Activated T-helper 17 cell treated with anti-CD3 and anti-CD28 coated beads, Interleukin-2, amount 50 U/mL, for 72 hours (primary cell): Measurements from ENCODE around the gene CD300LG. TPM values are rescaled to one million over a fixed set of nuclear protein-coding genes. Genes with fewer than 3 reads are reported as not detected.

Experiments
- ATAC-seq: fragments of 150-1000 bp; cut with Tn5 transposase; replicated peaks from 2 replicates; pipeline ENCODE4 v1.10.0; 2021; ENCODE audit warnings: mild to moderate bottlenecking, moderate library complexity
- H3K27ac Mint-ChIP-seq: one replicate; pipeline ENCODE4 v1.8.0; 2022; ENCODE audit warnings: mixed read lengths
- H3K27me3 Mint-ChIP-seq: one replicate; pipeline ENCODE4 v1.8.0; 2022; ENCODE audit warnings: mixed read lengths
- H3K36me3 Mint-ChIP-seq: one replicate; pipeline ENCODE4 v1.8.0; 2022; ENCODE audit warnings: low read depth, mild to moderate bottlenecking, mixed read lengths
- H3K4me1 Mint-ChIP-seq: one replicate; pipeline ENCODE4 v1.8.0; 2022; ENCODE audit warnings: mixed read lengths
- H3K4me3 Mint-ChIP-seq: one replicate; pipeline ENCODE4 v1.8.0; 2022; ENCODE audit warnings: mild to moderate bottlenecking, mixed read lengths
- H3K9me3 Mint-ChIP-seq: one replicate; pipeline ENCODE4 v1.8.0; 2022; ENCODE audit warnings: mixed read lengths
- total RNA-seq, 2 donors: library from RNA; stranded (reverse); gene quantifications; one replicate each; pipeline ENCODE4 v1.2.3, GENCODE V29; 2022

Gene CD300LG
- total RNA-seq, 2 donors from 2014 or later: not detected

DNA sequence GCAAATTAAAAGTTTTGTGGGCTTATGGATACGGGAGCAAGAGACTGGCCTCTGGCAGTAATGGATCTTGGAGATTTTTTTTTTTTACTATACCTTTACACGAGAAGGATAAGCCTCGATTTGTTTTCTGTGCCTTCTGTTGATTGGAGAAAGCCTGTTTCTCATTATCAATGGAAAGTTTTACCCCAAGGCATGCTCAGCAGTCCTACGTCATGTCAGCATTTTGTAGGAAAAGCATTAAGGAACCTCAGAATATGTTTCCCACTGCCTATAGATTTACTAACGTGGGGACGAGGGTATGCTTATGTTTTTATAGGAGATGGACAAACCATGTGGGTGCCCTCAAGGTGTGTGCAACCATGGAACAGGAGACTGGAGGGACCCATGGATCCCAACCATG lies 26.8 kb downstream of the CD300LG start:
- Mint-ChIP-seq H3K4me3 (no peak overlapping the region), H3K27ac (no peak overlapping the region), H3K36me3 (no peaks in the 10 kb centered on the region), H3K4me1 (no peaks in the 10 kb centered on the region), H3K27me3 (peaks cover 7% of the 10 kb centered on the region), H3K9me3 (no peaks in the 10 kb centered on the region)
- no peak for ATAC-seq

- no peaks in the 10 kb centered on the region for H3K4me1 Mint-ChIP-seq
- no peak overlapping the region for H3K27ac Mint-ChIP-seq
- H3K27me3 Mint-ChIP-seq: peaks cover 7% of the 10 kb centered on the region
- no peak for ATAC-seq
- H3K4me3 Mint-ChIP-seq: no peak overlapping the region
- H3K9me3 Mint-ChIP-seq: no peaks in the 10 kb centered on the region
- no peaks in the 10 kb centered on the region for H3K36me3 Mint-ChIP-seq
Measured at GRCh38 chr17:43874293-43874692, 27.3 kb downstream of the CD300LG start.

DNA sequence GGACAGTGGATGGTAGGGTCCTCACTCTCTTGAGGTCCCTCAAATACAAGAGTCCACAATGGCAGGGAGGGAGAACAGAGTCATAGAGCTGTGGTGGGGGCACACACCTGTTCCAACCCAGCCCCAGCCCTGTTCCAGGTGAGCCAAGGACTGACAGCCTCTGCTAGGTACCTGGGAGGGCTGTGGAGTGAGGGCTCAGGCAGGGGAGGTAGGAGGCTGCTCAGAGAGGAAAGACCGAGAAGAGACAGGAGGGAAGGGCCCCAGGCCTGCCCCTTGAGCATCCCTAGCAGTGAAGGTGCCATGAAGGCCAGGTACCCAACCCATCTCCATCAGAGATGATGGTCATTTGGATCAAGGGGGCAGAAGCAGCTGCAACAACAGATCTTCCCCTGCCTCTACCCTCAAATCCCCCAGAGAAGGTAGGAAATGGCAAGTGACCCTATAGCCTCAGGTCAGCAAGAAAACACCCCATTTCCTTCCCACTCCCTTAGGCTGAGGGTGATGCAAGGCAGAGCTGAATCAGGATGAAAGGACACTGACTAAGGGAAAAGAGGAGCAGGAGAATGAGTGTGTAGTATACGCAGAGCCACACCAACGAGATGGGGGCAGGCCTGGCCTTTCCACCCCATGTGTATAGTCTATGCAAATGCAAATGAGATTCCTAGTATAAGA lies 28.6 kb downstream of the CD300LG start:
- Mint-ChIP-seq H3K4me3 (no peak overlapping the region), H3K4me1 (no peaks in the 10 kb centered on the region), H3K9me3 (no peaks in the 10 kb centered on the region), H3K27ac (no peak overlapping the region), H3K36me3 (no peaks in the 10 kb centered on the region), H3K27me3 (peaks cover 6% of the 10 kb centered on the region)
- no peak for ATAC-seq

DNA sequence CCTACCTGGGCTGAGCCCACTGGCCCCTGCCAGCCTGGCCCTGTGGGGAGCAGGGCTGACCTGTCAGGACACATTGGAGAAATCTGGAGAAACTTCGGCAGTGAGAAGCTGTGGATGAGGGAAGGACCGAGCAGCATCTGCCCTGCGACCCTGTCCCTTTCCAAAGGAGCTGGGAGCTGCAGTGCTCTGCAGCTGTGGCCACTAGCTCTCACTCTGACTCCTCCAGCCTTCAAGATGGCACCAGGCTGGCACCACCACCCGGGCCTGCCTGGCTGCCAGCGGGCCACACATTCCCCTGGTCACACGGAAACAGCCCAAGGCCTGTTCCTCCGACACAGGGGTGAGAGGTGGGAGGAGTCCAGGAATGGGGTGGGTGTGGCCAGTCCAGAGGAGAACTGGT lies 30.1 kb downstream of the CD300LG start:
- Mint-ChIP-seq H3K9me3 (no peaks in the 10 kb centered on the region), H3K27me3 (peaks cover 6% of the 10 kb centered on the region), H3K4me3 (no peak overlapping the region), H3K36me3 (no peaks in the 10 kb centered on the region), H3K27ac (no peak overlapping the region), H3K4me1 (no peaks in the 10 kb centered on the region)
- ATAC-seq: no peak

- Mint-ChIP-seq H3K4me3 (no peak overlapping the region), H3K27me3 (peaks cover 6% of the 10 kb centered on the region), H3K4me1 (no peaks in the 10 kb centered on the region), H3K27ac (no peak overlapping the region), H3K36me3 (no peaks in the 10 kb centered on the region), H3K9me3 (no peaks in the 10 kb centered on the region)
- ATAC-seq: no peak
Measured at GRCh38 chr17:43877451-43878155, 30.6 kb downstream of the CD300LG start.

GRCh38 chr17:43878260-43879175 lies 31.5 kb downstream of the CD300LG start:
- H3K4me1 Mint-ChIP-seq: no peaks in the 10 kb centered on the region
- no peak overlapping the region for H3K27ac Mint-ChIP-seq
- peak; percentile 90 for ATAC-seq
- H3K27me3 Mint-ChIP-seq: peaks cover 5% of the 10 kb centered on the region
- no peaks in the 10 kb centered on the region for H3K36me3 Mint-ChIP-seq
- H3K9me3 Mint-ChIP-seq: no peaks in the 10 kb centered on the region
- no peak overlapping the region for H3K4me3 Mint-ChIP-seq

GRCh38 chr17:43879723-43880419 lies 32.9 kb downstream of the CD300LG start:
- no peak for ATAC-seq
- Mint-ChIP-seq H3K27me3 (peaks cover 3% of the 10 kb centered on the region), H3K36me3 (no peaks in the 10 kb centered on the region), H3K27ac (no peak overlapping the region), H3K4me3 (no peak overlapping the region), H3K4me1 (no peaks in the 10 kb centered on the region), H3K9me3 (no peaks in the 10 kb centered on the region)

GRCh38 chr17:43880420-43880991 lies 33.5 kb downstream of the CD300LG start:
- H3K4me1 Mint-ChIP-seq: no peaks in the 10 kb centered on the region
- peaks cover 8% of the 10 kb centered on the region for H3K27me3 Mint-ChIP-seq
- no peak overlapping the region for H3K4me3 Mint-ChIP-seq
- peak; percentile 57 for ATAC-seq
- H3K27ac Mint-ChIP-seq: no peak overlapping the region
- no peaks in the 10 kb centered on the region for H3K36me3 Mint-ChIP-seq
- H3K9me3 Mint-ChIP-seq: no peaks in the 10 kb centered on the region

DNA sequence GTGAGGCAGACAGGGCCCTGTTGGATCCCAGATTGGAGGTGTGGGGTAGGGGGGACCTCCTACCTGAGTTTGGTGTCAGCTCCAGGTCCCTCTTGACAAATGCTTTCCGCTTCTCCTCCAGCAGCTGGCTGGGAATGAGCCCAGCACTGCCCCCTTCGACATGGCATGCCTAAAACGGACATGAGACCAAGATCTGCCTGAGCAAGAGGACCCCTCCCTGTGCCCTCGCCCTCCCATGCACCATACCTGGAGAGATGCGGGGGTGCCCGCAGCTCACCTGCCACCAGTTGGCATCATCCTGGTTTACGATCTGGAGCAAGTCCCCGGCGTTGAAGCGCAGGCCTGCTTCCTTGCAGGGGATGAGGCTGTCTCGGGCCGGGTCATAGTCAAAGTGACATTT lies 34.2 kb downstream of the CD300LG start:
- peaks cover 9% of the 10 kb centered on the region for H3K27me3 Mint-ChIP-seq
- no peak overlapping the region for H3K27ac Mint-ChIP-seq
- H3K4me1 Mint-ChIP-seq: no peaks in the 10 kb centered on the region
- no peaks in the 10 kb centered on the region for H3K36me3 Mint-ChIP-seq
- no peak for ATAC-seq
- no peaks in the 10 kb centered on the region for H3K9me3 Mint-ChIP-seq
- no peak overlapping the region for H3K4me3 Mint-ChIP-seq

- Mint-ChIP-seq H3K36me3 (no peaks in the 10 kb centered on the region), H3K9me3 (no peaks in the 10 kb centered on the region), H3K4me1 (no peaks in the 10 kb centered on the region), H3K27me3 (peaks cover 9% of the 10 kb centered on the region), H3K27ac (no peak overlapping the region), H3K4me3 (no peak overlapping the region)
- ATAC-seq: no peak
Measured at GRCh38 chr17:43881758-43882505, 35.0 kb downstream of the CD300LG start.

- no peaks in the 10 kb centered on the region for H3K9me3 Mint-ChIP-seq
- H3K27me3 Mint-ChIP-seq: peaks cover 9% of the 10 kb centered on the region
- ATAC-seq: no peak
- no peaks in the 10 kb centered on the region for H3K4me1 Mint-ChIP-seq
- H3K36me3 Mint-ChIP-seq: no peaks in the 10 kb centered on the region
- no peak overlapping the region for H3K27ac Mint-ChIP-seq
- H3K4me3 Mint-ChIP-seq: no peak overlapping the region
Measured at GRCh38 chr17:43882761-43883415, 35.9 kb downstream of the CD300LG start.

DNA sequence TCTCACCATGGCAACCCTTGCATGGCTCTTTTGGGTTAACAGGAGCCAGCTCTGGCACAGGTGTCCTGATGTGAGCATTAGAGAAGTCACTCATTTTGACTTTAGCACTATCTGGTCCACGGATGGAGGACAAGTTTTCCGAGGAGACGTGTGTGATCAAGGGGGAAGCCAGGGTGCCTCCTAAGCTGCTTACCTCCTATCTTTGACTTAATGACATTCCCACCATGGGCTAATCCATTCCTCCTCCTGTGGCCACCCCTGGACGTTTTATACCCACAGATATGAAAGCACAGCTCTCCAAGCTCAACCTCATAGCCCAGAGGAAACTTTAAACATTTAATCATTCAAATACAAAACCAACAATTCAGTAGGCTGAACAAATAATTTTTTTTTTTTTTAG lies 41.6 kb downstream of the CD300LG start:
- H3K36me3 Mint-ChIP-seq: no peaks in the 10 kb centered on the region
- H3K9me3 Mint-ChIP-seq: no peaks in the 10 kb centered on the region
- peaks cover 6% of the 10 kb centered on the region for H3K27me3 Mint-ChIP-seq
- no peak overlapping the region for H3K4me3 Mint-ChIP-seq
- H3K4me1 Mint-ChIP-seq: no peaks in the 10 kb centered on the region
- no peak overlapping the region for H3K27ac Mint-ChIP-seq
- no peak for ATAC-seq

DNA sequence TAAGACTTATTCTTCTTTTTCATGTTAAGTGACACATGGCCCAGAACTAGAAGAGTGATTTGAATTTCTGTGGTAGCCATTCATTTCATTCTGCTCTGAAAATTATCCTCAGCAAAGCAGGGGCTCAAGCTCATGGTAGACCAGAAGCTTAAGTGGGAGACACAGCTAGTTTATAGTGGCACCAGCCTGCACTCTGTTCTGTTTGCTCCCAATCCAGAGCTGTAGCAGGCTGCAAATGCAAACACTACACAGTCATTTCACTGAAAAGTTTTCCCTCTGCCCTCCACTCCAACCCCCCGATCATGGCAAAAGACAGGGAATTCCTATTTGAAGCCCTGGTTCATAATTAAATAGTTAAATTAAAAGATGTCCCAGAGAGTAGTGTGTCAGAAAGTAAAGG lies 43.3 kb downstream of the CD300LG start:
- no peak overlapping the region for H3K27ac Mint-ChIP-seq
- H3K9me3 Mint-ChIP-seq: no peaks in the 10 kb centered on the region
- no peak for ATAC-seq
- H3K27me3 Mint-ChIP-seq: peaks cover 4% of the 10 kb centered on the region
- H3K4me3 Mint-ChIP-seq: no peak overlapping the region
- no peaks in the 10 kb centered on the region for H3K4me1 Mint-ChIP-seq
- no peaks in the 10 kb centered on the region for H3K36me3 Mint-ChIP-seq
